HCT116 (cell line): ENCODE measurements around the gene PSG2. TPM values are rescaled to one million over a fixed set of nuclear protein-coding genes. Genes with fewer than 3 reads are reported as not detected.

Experiments used
- ATAC-seq: fragments of 200-7000 bp; cut with Tn5 transposase; 2 replicates; pipeline ENCODE4 v1.9.1; 2020; ENCODE audit warnings: mild to moderate bottlenecking, moderate library complexity
- BruUV-seq: library from RNA; stranded (reverse); fragments of 400-500 nt; replicated peaks from 2 replicates; lab custom pipeline; 2021; lab: Mats Ljungman, UMichigan
- CTCF ChIA-PET: fragments of 300-600 bp; sonication (Branson Sonifier 250); formaldehyde crosslinking; loops from one replicate; lab custom pipeline; 2021; ENCODE audit warnings: antibody characterized with exemption; lab: Charles Lee
- POLR2A ChIA-PET: fragments of 300-600, 350-600 bp; sonication (Branson Sonifier 250); formaldehyde crosslinking; loops from one replicate; lab custom pipeline; 2021; ENCODE audit warnings: antibody characterized with exemption; lab: Charles Lee
- RAD21 ChIA-PET, 2 experiments: fragments of 300-600 bp; sonication (Branson Sonifier 250); formaldehyde crosslinking; loops; one replicate each; lab custom pipeline; 2023; ENCODE audit warnings: low total read pairs in 2 of 2; ENCODE audit not compliant: uncharacterized antibody in 2 of 2, unreplicated experiment in 2 of 2, low non-redundant PET in 1 of 2; lab: Charles Lee
- DNase-seq: peaks from one replicate; pipeline ENCODE4 v3.0.0-alpha.2; 2010; ENCODE audit warnings: low read depth, low spot score
- H2AFZ ChIP-seq: fragments of 200-600 bp; shearing (Covaris generic), sonication (generic); 2 replicates; pipeline ENCODE4 v1.6.1; 2017; ENCODE audit warnings: low read depth, mixed run types, mixed read lengths, antibody characterized with exemption, low read length; ENCODE audit not compliant: poor library complexity, severe bottlenecking
- H3K27ac ChIP-seq: 2 replicates; pipeline ENCODE4 v1.5.1; 2012; ENCODE audit warnings: low read depth, low read length
- H3K27me3 ChIP-seq: fragments of 200-600 bp; sonication (generic); 2 replicates; pipeline ENCODE4 v1.6.1; 2016; ENCODE audit warnings: mixed run types, low read length, mixed read lengths; ENCODE audit not compliant: insufficient read depth
- H3K36me3 ChIP-seq, 2 experiments: fragments of 200-500 bp in 1 of 2; fragments of 200-600 bp in 1 of 2; sonication (Bioruptor generic) in 1 of 2; sonication (generic) in 1 of 2; 2 replicates each; pipeline versions ENCODE4 v1.5.1 to v1.6.1; 2014 to 2016; ENCODE audit warnings: low read length in 2 of 2, inconsistent platforms in 1 of 2, mixed read lengths in 1 of 2, mixed run types in 1 of 2; ENCODE audit not compliant: insufficient read depth in 2 of 2, control insufficient read depth in 1 of 2
- H3K4me1 ChIP-seq, 2 experiments: fragments of 200-600 bp in 1 of 2; sonication (generic) in 1 of 2; 2 replicates each; pipeline versions ENCODE4 v1.5.1 to v1.6.1; 2012 to 2017; ENCODE audit warnings: low read length in 2 of 2, inconsistent platforms in 1 of 2, mild to moderate bottlenecking in 1 of 2, mixed read lengths in 1 of 2, mixed run types in 1 of 2, moderate library complexity in 1 of 2; ENCODE audit not compliant: insufficient read depth in 2 of 2, control insufficient read depth in 1 of 2
- H3K4me2 ChIP-seq: fragments of 200-600 bp; sonication (generic); 2 replicates; pipeline ENCODE4 v1.6.1; 2017; ENCODE audit warnings: mixed run types, low read length, mixed read lengths
- H3K4me3 ChIP-seq, 2 experiments: fragments of 200-600 bp in 1 of 2; sonication (generic) in 1 of 2; replicated peaks in 1 of 2; 2 replicates each; pipeline ENCODE4 v1.5.1; 2011 to 2016; ENCODE audit warnings: low read length in 2 of 2, control low read depth in 1 of 2, low read depth in 1 of 2, mild to moderate bottlenecking in 1 of 2, mixed read lengths in 1 of 2, mixed run types in 1 of 2
- H3K79me2 ChIP-seq: fragments of 200-600 bp; sonication (generic); 2 replicates; pipeline ENCODE4 v1.6.1; 2017; ENCODE audit warnings: mild to moderate bottlenecking, mixed run types, low read length, moderate library complexity, mixed read lengths; ENCODE audit not compliant: insufficient read depth
- H3K9ac ChIP-seq: fragments of 200-600 bp; sonication (generic); 2 replicates; pipeline ENCODE4 v1.6.1; 2016; ENCODE audit warnings: low read length, mixed read lengths
- H3K9me2 ChIP-seq: fragments of 200-600 bp; sonication (generic), shearing (Covaris generic); 2 replicates; pipeline ENCODE4 v1.6.1; 2017; ENCODE audit warnings: mixed run types, mild to moderate bottlenecking, moderate library complexity; ENCODE audit not compliant: insufficient read depth
- H3K9me3 ChIP-seq, 2 experiments: fragments of 200-500 bp in 1 of 2; fragments of 200-600 bp in 1 of 2; sonication (Bioruptor generic) in 1 of 2; sonication (generic) in 1 of 2; 2 replicates each; pipeline ENCODE4 v1.6.1; 2014 to 2017; ENCODE audit warnings: low read length in 2 of 2, mixed read lengths in 2 of 2, inconsistent platforms in 1 of 2, low read depth in 1 of 2, mild to moderate bottlenecking in 1 of 2, mixed run types in 1 of 2, moderate library complexity in 1 of 2; ENCODE audit not compliant: control insufficient read depth in 1 of 2, insufficient read depth in 1 of 2
- H4K20me1 ChIP-seq: fragments of 200-600 bp; sonication (generic), shearing (Covaris generic); 2 replicates; pipeline ENCODE4 v1.6.1; 2017; ENCODE audit warnings: mixed run types, mild to moderate bottlenecking, moderate library complexity; ENCODE audit not compliant: insufficient read depth
- CEBPB ChIP-seq: IDR thresholded peaks from 2 replicates; pipeline ENCODE4 v1.6.1; 2012; ENCODE audit warnings: low read depth
- CTCF ChIP-seq, 3 experiments: fragments of 200-600 bp in 1 of 3; sonication (generic) in 1 of 3; IDR thresholded peaks in 2 of 3; conservative IDR thresholded peaks in 1 of 3; 2 replicates each; pipeline ENCODE4 v1.5.1; 2012 to 2017; ENCODE audit warnings: low read depth in 2 of 3, low read length in 2 of 3, antibody characterized with exemption in 1 of 3, borderline replicate concordance in 1 of 3, control low read depth in 1 of 3, mild to moderate bottlenecking in 1 of 3, mixed read lengths in 1 of 3, mixed run types in 1 of 3, moderate library complexity in 1 of 3; ENCODE audit not compliant: insufficient read depth in 1 of 3
- EGR1 ChIP-seq: IDR thresholded peaks from 2 replicates; pipeline ENCODE4 v1.6.1; 2012; ENCODE audit warnings: low read depth
- EZH2 ChIP-seq: fragments of 200-600 bp; sonication (generic); IDR thresholded peaks from 2 replicates; pipeline ENCODE4 v1.6.1; 2017; ENCODE audit warnings: antibody characterized with exemption, mixed run types
- EZH2phosphoT487 ChIP-seq: fragments of 200-600 bp; IDR thresholded peaks from 2 replicates; pipeline ENCODE4 v1.6.1; 2018; ENCODE audit warnings: antibody characterized with exemption, borderline replicate concordance
- FOSL1 ChIP-seq: IDR thresholded peaks from 2 replicates; pipeline ENCODE4 v1.6.1; 2012; ENCODE audit warnings: low read depth
- JUND ChIP-seq: IDR thresholded peaks from 2 replicates; pipeline ENCODE4 v1.6.1; 2012
- POLR2A ChIP-seq: IDR thresholded peaks from 2 replicates; pipeline ENCODE4 v1.7.0; 2011; ENCODE audit warnings: borderline replicate concordance; ENCODE audit not compliant: insufficient read depth, insufficient read length; ENCODE audit errors: extremely low read depth
- POLR2AphosphoS5 ChIP-seq: IDR thresholded peaks from 2 replicates; pipeline ENCODE4 v1.6.1; 2011; ENCODE audit warnings: mild to moderate bottlenecking, low read depth, low read length, moderate library complexity
- SP1 ChIP-seq: IDR thresholded peaks from 2 replicates; pipeline ENCODE4 v1.6.1; 2012; ENCODE audit warnings: low read depth
- SRF ChIP-seq: IDR thresholded peaks from 2 replicates; pipeline ENCODE4 v1.6.1; 2012; ENCODE audit warnings: low read depth
- TCF7L2 ChIP-seq: IDR thresholded peaks from 2 replicates; pipeline ENCODE4 v1.7.0; 2011; ENCODE audit warnings: borderline replicate concordance, inconsistent platforms; ENCODE audit not compliant: insufficient read depth, insufficient read length; ENCODE audit errors: extremely low read depth
- ZFX ChIP-seq: fragments of 450-650 bp; IDR thresholded peaks from 2 replicates; pipeline ENCODE4 v1.6.1; 2017
- ZNF274 ChIP-seq: fragments of 200-500 bp; sonication (Bioruptor generic); IDR thresholded peaks from 2 replicates; pipeline ENCODE4 v1.6.1; 2014; ENCODE audit warnings: mild to moderate bottlenecking, low read depth, low read length, inconsistent platforms
- intact Hi-C: fragments of 100-400 bp; cut with micrococcal nuclease; formaldehyde crosslinking; loops from 2 replicates; pipeline ENCODE4 v1.10.0; 2022
- total RNA-seq: library from RNA; stranded (reverse); gene quantifications from one replicate; pipeline ENCODE4 v1.2.1, GENCODE V29; 2021; ENCODE audit not compliant: unreplicated experiment
- TF ChIP-seq, protein P1 (sequence below): IDR thresholded peaks from 2 replicates; pipeline ENCODE4 v1.6.1; 2012
- TF ChIP-seq, protein P2 (sequence below): IDR thresholded peaks from 2 replicates; pipeline ENCODE4 v1.6.1; 2011; ENCODE audit warnings: mild to moderate bottlenecking, low read length, moderate library complexity; ENCODE audit not compliant: insufficient replicate concordance; ENCODE audit errors: extremely low read depth

Gene PSG2
- total RNA-seq, 1 experiment from 2014 or later: not detected

- Histone ChIP-seq H3K4me3 (no peak overlapping the region), H3K27ac (no peak overlapping the region), H3K9me3 (no peaks in the 10 kb centered on the region), H4K20me1 (no peaks in the 10 kb centered on the region), H3K9ac (no peak overlapping the region), H3K9me2 (no peaks in the 10 kb centered on the region), H2AFZ (no peak overlapping the region), H3K4me1 (no peaks in the 10 kb centered on the region), H3K4me2 (no peak overlapping the region), H3K36me3 (no peaks in the 10 kb centered on the region), H3K79me2 (no peaks in the 10 kb centered on the region), H3K27me3 (no peaks in the 10 kb centered on the region)
- no peak for ATAC-seq
- ChIA-PET CTCF (no interaction called here), POLR2A (no interaction called here), RAD21 (no interaction called here)
- no peak for TF ChIP-seq TCF7L2
- TF ChIP-seq CTCF (IDR thresholded peaks at IDR 0.05 in 2 of 3, conservative IDR thresholded peaks at IDR 0.05 in 1 of 3; ENCODE audit: borderline replicate concordance in 1 of 3, insufficient read depth in 1 of 3, low read depth in 2 of 3, low read length in 2 of 3): no peak
- TF ChIP-seq, protein P1, sequence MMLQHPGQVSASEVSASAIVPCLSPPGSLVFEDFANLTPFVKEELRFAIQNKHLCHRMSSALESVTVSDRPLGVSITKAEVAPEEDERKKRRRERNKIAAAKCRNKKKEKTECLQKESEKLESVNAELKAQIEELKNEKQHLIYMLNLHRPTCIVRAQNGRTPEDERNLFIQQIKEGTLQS: no peak
- no peak for TF ChIP-seq CEBPB
- no peak for TF ChIP-seq JUND
- no peak for TF ChIP-seq SRF
- TF ChIP-seq ZFX: no peak
- no peak for TF ChIP-seq EGR1
- no peak for TF ChIP-seq FOSL1
- TF ChIP-seq POLR2A: no peak
- no peak for TF ChIP-seq EZH2
- TF ChIP-seq, protein P2, sequence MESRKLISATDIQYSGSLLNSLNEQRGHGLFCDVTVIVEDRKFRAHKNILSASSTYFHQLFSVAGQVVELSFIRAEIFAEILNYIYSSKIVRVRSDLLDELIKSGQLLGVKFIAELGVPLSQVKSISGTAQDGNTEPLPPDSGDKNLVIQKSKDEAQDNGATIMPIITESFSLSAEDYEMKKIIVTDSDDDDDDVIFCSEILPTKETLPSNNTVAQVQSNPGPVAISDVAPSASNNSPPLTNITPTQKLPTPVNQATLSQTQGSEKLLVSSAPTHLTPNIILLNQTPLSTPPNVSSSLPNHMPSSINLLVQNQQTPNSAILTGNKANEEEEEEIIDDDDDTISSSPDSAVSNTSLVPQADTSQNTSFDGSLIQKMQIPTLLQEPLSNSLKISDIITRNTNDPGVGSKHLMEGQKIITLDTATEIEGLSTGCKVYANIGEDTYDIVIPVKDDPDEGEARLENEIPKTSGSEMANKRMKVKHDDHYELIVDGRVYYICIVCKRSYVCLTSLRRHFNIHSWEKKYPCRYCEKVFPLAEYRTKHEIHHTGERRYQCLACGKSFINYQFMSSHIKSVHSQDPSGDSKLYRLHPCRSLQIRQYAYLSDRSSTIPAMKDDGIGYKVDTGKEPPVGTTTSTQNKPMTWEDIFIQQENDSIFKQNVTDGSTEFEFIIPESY: no peak
- TF ChIP-seq EZH2phosphoT487: no peak
- TF ChIP-seq ZNF274: no peak
- no peak for TF ChIP-seq SP1
- no peak for TF ChIP-seq POLR2AphosphoS5
- no TSS peak for BruUV-seq
- intact Hi-C loops: no loop called here
- DNase-seq: no peak
Measured at GRCh38 chr19:43126720-43127119, 44.2 kb upstream of the PSG2 start.
